Lung (tissue), 12 donors: ENCODE data around the gene DNAJC3. TPM values are rescaled to one million over a fixed set of nuclear protein-coding genes. Genes with fewer than 3 reads are reported as not detected.
"Not testable (repeated sequence)": the region's sequence is repeated elsewhere in the genome, so short reads cannot be mapped to it uniquely, and the experiment has no call there.

Experiments used
- ATAC-seq: fragments of 200-7000 bp; cut with Tn5 transposase; one replicate; pipeline ENCODE4 v1.9.1; 2020; ENCODE audit warnings: moderate number of reproducible peaks; ENCODE audit not compliant: insufficient read depth, low FRiP score
- DNase-seq, 3 donors: peaks; one replicate each; pipeline ENCODE4 v3.0.0-alpha.2; 2013 to 2017
- H3K27ac ChIP-seq, 2 donors: one replicate each; pipeline ENCODE4 v1.5.1; 2013; ENCODE audit warnings: mild to moderate bottlenecking in 2 of 2, moderate library complexity in 2 of 2, control low read depth in 1 of 2, inconsistent platforms in 1 of 2, low read depth in 1 of 2, low read length in 1 of 2
- H3K27me3 ChIP-seq, 3 donors: one replicate each; pipeline ENCODE4 v1.5.1; 2013; ENCODE audit warnings: low read length in 2 of 3; ENCODE audit not compliant: control insufficient read depth in 3 of 3, insufficient read depth in 3 of 3
- H3K36me3 ChIP-seq, 4 donors: one replicate each; pipeline ENCODE4 v1.5.1; 2013; ENCODE audit warnings: low read length in 4 of 4, mild to moderate bottlenecking in 1 of 4, moderate library complexity in 1 of 4; ENCODE audit not compliant: control insufficient read depth in 4 of 4, insufficient read depth in 4 of 4
- H3K4me1 ChIP-seq, 5 donors: one replicate each; pipeline ENCODE4 v1.5.1; 2013; ENCODE audit warnings: low read length in 5 of 5, mild to moderate bottlenecking in 2 of 5, moderate library complexity in 1 of 5; ENCODE audit not compliant: control insufficient read depth in 5 of 5, insufficient read depth in 5 of 5
- H3K4me3 ChIP-seq: one replicate; pipeline ENCODE4 v1.5.1; 2013; ENCODE audit warnings: mild to moderate bottlenecking, control low read depth, moderate library complexity
- H3K9ac ChIP-seq, 2 donors: one replicate each; pipeline ENCODE4 v1.5.1; 2013; ENCODE audit warnings: low read length in 2 of 2, control low read depth in 1 of 2; ENCODE audit not compliant: insufficient read depth in 1 of 2
- H3K9me3 ChIP-seq, 4 donors: one replicate each; pipeline ENCODE4 v1.5.1; 2013; ENCODE audit warnings: low read length in 3 of 4, mild to moderate bottlenecking in 1 of 4, moderate library complexity in 1 of 4; ENCODE audit not compliant: control insufficient read depth in 4 of 4, insufficient read depth in 3 of 4
- WGBS, 2 donors: extraction: QIAGEN DNeasy Blood & Tissue Kit; methylation state at CpG; one replicate each; pipeline ENCODE4 v1.1.7; 2013; 5-methylcytosine and 5-hydroxymethylcytosine counted together
- polyA plus RNA-seq, 2 donors: library from polyadenylated mRNA; stranded (reverse); fragments of 200-250 nt; gene quantifications; one replicate each; pipeline ENCODE4 v1.2.1, GENCODE V29; 2013
- total RNA-seq, 2 donors: library from RNA; depleted of rRNA in 1 of 2; stranded (reverse); fragments of >200 nt in 1 of 2; gene quantifications; one replicate each; pipeline ENCODE4 v1.2.1, GENCODE V29; 2014 to 2021
- TF ChIP-seq, protein P1 (sequence below): IDR thresholded peaks from 2 replicates; pipeline ENCODE4 v1.5.1; 2012; ENCODE audit warnings: mild to moderate bottlenecking; ENCODE audit errors: control extremely low read depth, extremely low read depth
- donor health status: control.
- donor health status: control.
- donor health status: Bipolar disorder and iron deficiency.
- donor health status: healthy.
- donor health status: DM: yes; HTN: yes; CAD: no.

The DNAJC3 gene
- total and polyA plus RNA-seq, 4 donors: 15.2 to 61.8 (median 38.5) TPM

DNA sequence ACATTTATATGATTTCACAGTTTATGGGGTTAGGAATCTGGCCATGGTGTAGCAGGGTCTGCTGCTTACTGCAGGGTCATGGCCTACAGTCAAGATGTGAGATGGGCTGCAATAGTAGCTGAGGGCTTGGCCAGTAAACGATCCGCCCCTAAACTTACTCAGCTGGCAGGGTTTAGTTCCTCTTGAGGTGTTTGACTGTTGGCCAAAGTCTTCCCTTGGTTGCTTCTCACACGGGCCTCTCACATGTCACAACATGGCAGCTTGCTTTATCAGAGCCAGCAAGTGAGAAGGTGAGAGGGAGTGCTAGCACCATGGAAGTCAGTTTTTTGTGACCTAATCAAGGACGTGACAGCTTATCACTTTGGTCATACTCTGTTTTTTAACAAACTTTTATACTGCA lies 77.1 kb downstream of the DNAJC3 start:
- TF ChIP-seq, protein P1, sequence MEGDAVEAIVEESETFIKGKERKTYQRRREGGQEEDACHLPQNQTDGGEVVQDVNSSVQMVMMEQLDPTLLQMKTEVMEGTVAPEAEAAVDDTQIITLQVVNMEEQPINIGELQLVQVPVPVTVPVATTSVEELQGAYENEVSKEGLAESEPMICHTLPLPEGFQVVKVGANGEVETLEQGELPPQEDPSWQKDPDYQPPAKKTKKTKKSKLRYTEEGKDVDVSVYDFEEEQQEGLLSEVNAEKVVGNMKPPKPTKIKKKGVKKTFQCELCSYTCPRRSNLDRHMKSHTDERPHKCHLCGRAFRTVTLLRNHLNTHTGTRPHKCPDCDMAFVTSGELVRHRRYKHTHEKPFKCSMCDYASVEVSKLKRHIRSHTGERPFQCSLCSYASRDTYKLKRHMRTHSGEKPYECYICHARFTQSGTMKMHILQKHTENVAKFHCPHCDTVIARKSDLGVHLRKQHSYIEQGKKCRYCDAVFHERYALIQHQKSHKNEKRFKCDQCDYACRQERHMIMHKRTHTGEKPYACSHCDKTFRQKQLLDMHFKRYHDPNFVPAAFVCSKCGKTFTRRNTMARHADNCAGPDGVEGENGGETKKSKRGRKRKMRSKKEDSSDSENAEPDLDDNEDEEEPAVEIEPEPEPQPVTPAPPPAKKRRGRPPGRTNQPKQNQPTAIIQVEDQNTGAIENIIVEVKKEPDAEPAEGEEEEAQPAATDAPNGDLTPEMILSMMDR: no peak
- no peaks in the 10 kb centered on the region for H3K27me3 ChIP-seq
- no peaks in the 10 kb centered on the region for H3K9me3 ChIP-seq
- H3K9ac ChIP-seq: no peak overlapping the region
- ATAC-seq: no peak
- no peaks in the 10 kb centered on the region for H3K36me3 ChIP-seq
- no peak for DNase-seq
- 46 to 71% methylated on average over 4 of the region's 4 CpGs for WGBS, 2 donors
- H3K4me3 ChIP-seq: no peak overlapping the region
- H3K27ac ChIP-seq: no peak overlapping the region
- H3K4me1 ChIP-seq: peaks cover 0 to 9% (median 0%) of the 10 kb centered on the region in 5 donors

DNA sequence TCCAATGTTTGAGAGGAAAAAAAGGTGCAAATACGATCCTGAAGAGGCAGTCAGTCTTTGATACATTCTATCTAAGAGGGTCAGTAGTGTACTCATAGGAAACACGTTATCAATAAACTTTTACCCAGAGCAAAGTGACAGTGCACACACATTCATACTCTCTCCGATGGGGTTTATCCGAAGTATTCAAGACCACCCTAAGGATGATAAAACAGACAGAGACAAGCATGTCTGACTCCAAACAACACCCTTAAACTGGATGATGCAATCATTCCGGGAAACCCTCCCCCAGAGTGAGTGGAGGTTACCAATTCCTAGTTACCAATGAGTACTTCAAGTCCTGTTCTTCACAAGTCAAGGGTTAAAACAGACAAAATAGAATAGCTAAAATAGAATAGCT lies 79.1 kb downstream of the DNAJC3 start:
- peaks cover 0 to 3% (median under 1%) of the 10 kb centered on the region in 4 donors for H3K36me3 ChIP-seq

DNA sequence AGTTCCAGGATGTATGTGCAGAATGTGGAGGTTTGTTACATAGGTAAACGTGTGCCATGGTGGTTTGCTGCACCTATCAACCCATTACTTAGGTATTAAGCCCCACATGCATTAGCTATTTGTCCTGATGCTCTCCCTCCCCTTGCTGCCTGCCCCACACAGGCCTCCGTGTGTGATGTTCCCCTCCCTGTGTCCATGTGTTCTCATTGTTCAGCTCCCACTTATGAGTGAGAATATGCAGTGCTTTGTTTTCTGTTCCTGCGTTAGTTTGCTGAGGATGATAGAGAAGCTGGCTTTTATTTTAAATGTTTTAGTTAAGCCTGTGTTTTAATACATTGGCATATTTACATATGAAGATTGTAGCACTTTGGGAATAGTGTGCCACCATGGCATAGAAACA lies 85.7 kb downstream of the DNAJC3 start:
- H3K36me3 ChIP-seq: peaks cover 0 to 20% (median 10%) of the 10 kb centered on the region in 4 donors
- 90 to 94% methylated on average over 3 of the region's 3 CpGs for WGBS, 2 donors
- ATAC-seq: not testable (repeated sequence)

More for the DNA sequence above, 79.1 kb downstream of the DNAJC3 start:
- ATAC-seq (no peak), DNase-seq (no peak)
- Histone ChIP-seq H3K27ac (no peak overlapping the region), H3K4me3 (no peak overlapping the region), H3K4me1 (peaks cover 0 to 9% (median 0%) of the 10 kb centered on the region in 5 donors), H3K27me3 (no peaks in the 10 kb centered on the region), H3K9me3 (no peaks in the 10 kb centered on the region), H3K9ac (no peak overlapping the region)
- TF ChIP-seq, protein P1: no peak
- WGBS, 2 donors: 84 to 85% methylated on average over 5 of the region's 5 CpGs

DNA sequence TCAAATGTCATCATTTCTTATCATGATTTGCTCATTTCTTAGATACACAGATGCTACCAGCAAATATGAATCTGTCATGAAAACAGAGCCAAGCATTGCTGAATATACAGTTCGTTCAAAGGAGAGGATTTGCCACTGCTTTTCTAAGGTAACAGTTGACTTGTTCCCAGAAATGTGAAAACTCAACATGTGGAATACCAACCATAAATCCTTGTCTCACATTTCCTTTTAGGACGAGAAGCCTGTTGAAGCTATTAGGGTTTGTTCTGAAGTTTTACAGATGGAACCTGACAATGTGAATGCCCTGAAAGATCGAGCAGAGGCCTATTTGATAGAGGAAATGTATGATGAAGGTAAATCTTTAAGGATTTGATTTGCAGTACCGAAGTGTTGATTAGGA lies 86.7 kb downstream of the DNAJC3 start:
- Histone ChIP-seq H3K4me1 (no peaks in the 10 kb centered on the region), H3K36me3 (peaks cover 5 to 20% (median 10%) of the 10 kb centered on the region in 4 donors), H3K27ac (no peak overlapping the region), H3K27me3 (no peaks in the 10 kb centered on the region), H3K9me3 (no peaks in the 10 kb centered on the region), H3K9ac (no peak overlapping the region), H3K4me3 (no peak overlapping the region)
- TF ChIP-seq, protein P1: no peak
- no peak for ATAC-seq
- 90 to 93% methylated on average over 4 of the region's 4 CpGs for WGBS, 2 donors
- DNase-seq: no peak

More for the DNA sequence above, 85.7 kb downstream of the DNAJC3 start:
- H3K9ac ChIP-seq, H3K27ac ChIP-seq, DNase-seq, H3K9me3 ChIP-seq, H3K27me3 ChIP-seq, H3K4me1 ChIP-seq, H3K4me3 ChIP-seq: not testable (repeated sequence)
